ENCODE measurements around the gene AHRR.

DNA sequence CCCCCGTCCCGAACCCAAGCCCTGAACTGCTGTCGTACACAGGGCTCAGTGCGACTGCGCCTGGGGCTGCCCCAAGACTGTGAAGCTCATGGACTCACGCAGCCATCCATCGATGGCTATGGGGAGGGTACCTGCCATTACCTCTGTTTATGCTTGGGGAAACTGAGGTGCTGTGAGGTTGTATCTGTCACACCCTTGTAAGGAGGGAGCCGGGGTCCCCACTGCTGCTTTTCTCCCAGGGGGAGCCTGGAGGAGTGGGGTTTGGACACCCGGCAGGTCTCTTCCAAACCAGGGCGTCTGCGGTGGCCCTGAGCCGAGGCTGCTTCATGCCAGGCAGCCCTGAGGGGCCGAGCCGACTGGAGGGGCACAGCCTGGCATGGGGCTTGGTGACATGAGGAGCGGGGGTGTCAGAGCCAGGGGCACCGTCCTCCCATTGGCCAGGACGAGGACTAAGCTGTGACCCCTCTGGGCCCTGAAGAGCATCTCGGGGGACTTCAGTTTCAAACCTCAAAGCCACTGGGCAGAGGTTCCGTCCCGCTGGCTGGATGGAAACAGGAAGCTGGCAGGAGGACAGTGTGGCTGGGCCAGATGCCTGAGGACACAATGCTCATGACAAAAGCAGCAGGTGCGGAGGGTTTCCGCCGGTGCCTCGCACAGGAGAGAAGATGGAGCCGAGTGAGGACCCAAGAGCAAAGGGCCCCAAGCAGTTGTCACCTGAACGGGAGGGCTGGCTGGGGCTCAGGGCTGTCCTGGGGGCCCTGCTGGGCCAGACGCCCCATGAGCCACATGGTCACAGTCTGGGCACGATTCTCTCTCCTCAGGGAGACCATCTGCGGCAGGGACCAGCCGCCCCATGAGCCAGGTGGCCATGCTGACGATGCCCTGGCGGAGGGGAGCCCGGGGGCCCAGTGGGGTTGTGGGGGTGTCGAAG lies 67.0 kb downstream of the AHRR start:
- TF ChIP-seq CTCF (IDR thresholded peaks at IDR 0.05) (no peak), POLR2A (IDR thresholded peaks at IDR 0.05) (no peak)
